Gastrocnemius medialis (tissue), 4 donors: ENCODE results near the gene P2RY2. TPM values are rescaled to one million over a fixed set of nuclear protein-coding genes. Genes with fewer than 3 reads are reported as not detected.

Experiments
- ATAC-seq, 2 donors: fragments of 150-250 bp; one replicate each; pipeline ENCODE4 v1.9.1; 2016
- DNase-seq, 2 donors: peaks; one replicate each; pipeline ENCODE4 v3.0.0-alpha.2; 2019
- H3K27ac ChIP-seq, 4 donors: fragments of 200-600 bp; sonication (generic); 1 replicate in 1 of 4; 2 replicates in 3 of 4; pipeline ENCODE4 v1.5.1; 2016 to 2018; ENCODE audit warnings: mild to moderate bottlenecking in 2 of 4, moderate library complexity in 1 of 4
- H3K27me3 ChIP-seq, 3 donors: fragments of 200-600 bp; sonication (generic) in 2 of 3; 1 replicate in 1 of 3; 2 replicates in 2 of 3; pipeline versions ENCODE4 v1.5.1 to v1.6.0; 2016 to 2019; ENCODE audit warnings: mild to moderate bottlenecking in 1 of 3, moderate library complexity in 1 of 3
- H3K36me3 ChIP-seq, 2 donors: fragments of 200-600 bp; sonication (generic) in 1 of 2; one replicate each; pipeline ENCODE4 v1.5.1; 2017 to 2018
- H3K4me1 ChIP-seq, 2 donors: fragments of 200-600 bp; sonication (generic) in 1 of 2; one replicate each; pipeline ENCODE4 v1.5.1; 2016 to 2017; ENCODE audit warnings: mild to moderate bottlenecking in 2 of 2
- H3K4me3 ChIP-seq, 4 donors: fragments of 200-600 bp; sonication (generic) in 3 of 4; 1 replicate in 1 of 4; 2 replicates in 3 of 4; pipeline ENCODE4 v1.5.1; 2016 to 2019; ENCODE audit warnings: mild to moderate bottlenecking in 2 of 4
- H3K9me3 ChIP-seq, 3 donors: fragments of 200-600 bp; sonication (generic) in 2 of 3; 1 replicate in 1 of 3; 2 replicates in 2 of 3; pipeline ENCODE4 v1.5.1; 2016 to 2019
- POLR2A ChIP-seq, 2 donors: fragments of 450-650 bp; IDR thresholded peaks; one replicate each; pipeline ENCODE4 v1.6.1; 2017; ENCODE audit warnings: antibody characterized with exemption in 2 of 2, mild to moderate bottlenecking in 2 of 2, moderate library complexity in 2 of 2
- in situ Hi-C, 4 donors: fragments of 200-750 bp; cut with MboI; loops; one replicate each; pipeline versions ENCODE4 v1.15.0 to v1.8.0; 2017; ENCODE audit warnings: low sequenced_read_pairs in 4 of 4
- intact Hi-C: fragments of 100-400 bp; cut with DNase I; formaldehyde crosslinking; loops from one replicate; pipeline ENCODE4 v1.15.1; 2023; ENCODE audit warnings: low total_unique reads
- total RNA-seq, 4 donors: library from RNA; depleted of rRNA; stranded (reverse); fragments of >200 nt; gene quantifications; one replicate each; pipeline versions ENCODE4 v1.1.0 to v1.2.3, GENCODE V29; 2016
- TF ChIP-seq, protein P1 (sequence below), 5 experiments: fragments of 450-650 bp in 3 of 5; fragments of 200-600 bp in 2 of 5; sonication (generic) in 2 of 5; IDR thresholded peaks in 4 of 5; conservative IDR thresholded peaks in 1 of 5; 1 replicate in 4 of 5; 2 replicates in 1 of 5; pipeline ENCODE4 v1.5.1; 2016 to 2019; ENCODE audit warnings: antibody characterized with exemption in 5 of 5, mild to moderate bottlenecking in 3 of 5, moderate library complexity in 3 of 5

Gene P2RY2
- total RNA-seq, 4 donors from 2014 or later: 21.8 to 52.6 (median 44.5) TPM

DNA sequence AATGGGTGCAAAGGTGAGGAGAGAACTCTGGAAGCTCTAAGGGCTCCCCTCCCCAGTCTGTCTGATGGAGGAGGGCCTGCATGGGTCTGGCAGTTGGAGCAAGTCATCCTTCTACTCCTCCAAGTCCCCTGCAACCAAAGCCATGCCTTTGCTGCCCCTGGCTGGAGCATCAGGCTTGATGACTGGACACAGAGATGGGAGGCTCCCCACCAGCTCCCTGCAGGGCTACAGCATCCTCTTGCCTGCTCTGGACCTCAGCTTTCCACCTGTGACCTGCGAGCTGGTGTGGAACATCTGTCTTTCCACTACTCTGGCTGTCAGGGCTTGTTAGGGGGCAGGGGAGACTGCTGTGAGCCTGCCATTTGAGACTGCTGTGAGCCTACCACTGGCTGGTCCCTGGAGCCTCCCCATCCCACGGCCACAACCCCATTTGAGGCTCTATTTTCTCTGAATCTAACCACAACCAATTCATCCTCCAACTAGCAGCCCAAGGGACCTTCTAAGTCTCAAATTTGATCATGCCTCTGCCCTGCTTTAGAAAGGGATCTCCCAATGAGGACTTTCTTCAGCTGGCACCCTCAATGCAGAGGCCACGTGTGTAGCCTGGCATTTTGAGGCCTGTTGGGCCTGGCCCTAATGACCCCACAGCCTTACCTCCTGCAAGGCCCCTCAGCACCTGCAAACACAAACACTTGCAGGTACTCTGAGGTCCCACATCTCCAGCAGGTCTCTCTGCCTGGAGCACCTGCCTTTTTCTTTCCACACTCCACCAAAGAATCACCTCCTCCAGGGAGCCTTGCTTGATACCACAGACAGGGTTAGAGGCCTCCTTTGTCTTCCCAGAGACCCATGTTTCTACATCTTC lies 63.9 kb downstream of the P2RY2 start:
- ATAC-seq (no peak), DNase-seq (no peak)
- TF ChIP-seq, protein P1, sequence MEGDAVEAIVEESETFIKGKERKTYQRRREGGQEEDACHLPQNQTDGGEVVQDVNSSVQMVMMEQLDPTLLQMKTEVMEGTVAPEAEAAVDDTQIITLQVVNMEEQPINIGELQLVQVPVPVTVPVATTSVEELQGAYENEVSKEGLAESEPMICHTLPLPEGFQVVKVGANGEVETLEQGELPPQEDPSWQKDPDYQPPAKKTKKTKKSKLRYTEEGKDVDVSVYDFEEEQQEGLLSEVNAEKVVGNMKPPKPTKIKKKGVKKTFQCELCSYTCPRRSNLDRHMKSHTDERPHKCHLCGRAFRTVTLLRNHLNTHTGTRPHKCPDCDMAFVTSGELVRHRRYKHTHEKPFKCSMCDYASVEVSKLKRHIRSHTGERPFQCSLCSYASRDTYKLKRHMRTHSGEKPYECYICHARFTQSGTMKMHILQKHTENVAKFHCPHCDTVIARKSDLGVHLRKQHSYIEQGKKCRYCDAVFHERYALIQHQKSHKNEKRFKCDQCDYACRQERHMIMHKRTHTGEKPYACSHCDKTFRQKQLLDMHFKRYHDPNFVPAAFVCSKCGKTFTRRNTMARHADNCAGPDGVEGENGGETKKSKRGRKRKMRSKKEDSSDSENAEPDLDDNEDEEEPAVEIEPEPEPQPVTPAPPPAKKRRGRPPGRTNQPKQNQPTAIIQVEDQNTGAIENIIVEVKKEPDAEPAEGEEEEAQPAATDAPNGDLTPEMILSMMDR (IDR thresholded peaks at IDR 0.05 in 4 of 5, conservative IDR thresholded peaks at IDR 0.05 in 1 of 5): no peak
- no peak for TF ChIP-seq POLR2A (IDR thresholded peaks at IDR 0.05)
- intact Hi-C loops: no loop called here
- H3K27ac ChIP-seq: no peak overlapping the region
- no peaks in the 10 kb centered on the region for H3K27me3 ChIP-seq
- no peak overlapping the region for H3K4me3 ChIP-seq
- H3K36me3 ChIP-seq: no peaks in the 10 kb centered on the region
- no peaks in the 10 kb centered on the region for H3K9me3 ChIP-seq
- H3K4me1 ChIP-seq: no peaks in the 10 kb centered on the region
- in situ Hi-C loops: loop anchor here (25.0 kb wide), 1 partner anchor 445 kb away; no protein-coding TSS in a partner anchor

DNA sequence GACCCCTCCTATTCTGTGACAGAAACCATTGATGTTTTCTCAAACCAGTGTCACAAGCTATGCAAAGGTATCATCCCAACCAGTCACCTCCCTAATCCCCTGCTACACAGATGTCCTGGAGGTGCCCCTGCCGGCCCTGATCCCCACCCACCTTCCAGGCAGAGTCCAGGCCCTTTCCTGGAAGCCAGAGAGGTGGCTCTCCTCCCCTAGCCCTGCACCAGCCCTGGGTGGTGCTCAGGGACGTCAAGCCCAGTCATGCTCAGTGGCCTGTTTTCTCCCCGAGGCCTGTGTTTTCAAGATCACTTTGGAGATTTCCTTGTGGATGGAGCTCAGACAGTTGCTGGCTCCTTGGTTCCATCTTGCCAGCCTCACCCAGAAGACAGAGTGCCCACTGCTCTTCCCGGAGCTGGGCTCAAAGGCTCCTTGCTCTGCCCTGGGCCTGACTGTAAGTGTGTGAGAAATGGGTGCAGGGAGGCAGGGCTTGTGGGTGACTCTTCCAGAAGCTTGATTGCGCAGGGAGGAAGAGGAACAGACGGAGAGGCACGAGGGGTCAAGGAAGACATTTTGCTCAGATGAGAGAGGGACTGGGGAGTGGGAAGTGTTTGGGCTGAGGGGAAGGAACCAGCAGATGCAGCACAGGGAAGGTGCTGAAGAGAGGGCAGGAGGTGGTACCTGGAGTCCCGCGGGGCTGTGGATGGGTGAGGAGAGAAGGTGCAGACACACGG lies 65.4 kb downstream of the P2RY2 start:
- no peak overlapping the region for H3K4me3 ChIP-seq
- in situ Hi-C loops: loop anchor here (25.0 kb wide), 1 partner anchor 446 kb away; no protein-coding TSS in a partner anchor
- no peak for TF ChIP-seq POLR2A (IDR thresholded peaks at IDR 0.05)
- TF ChIP-seq, protein P1 (IDR thresholded peaks at IDR 0.05 in 4 of 5, conservative IDR thresholded peaks at IDR 0.05 in 1 of 5): no peak
- no peaks in the 10 kb centered on the region for H3K4me1 ChIP-seq
- H3K9me3 ChIP-seq: no peaks in the 10 kb centered on the region
- H3K27me3 ChIP-seq: no peaks in the 10 kb centered on the region
- ATAC-seq (no peak), DNase-seq (no peak)
- H3K27ac ChIP-seq: no peak overlapping the region
- H3K36me3 ChIP-seq: no peaks in the 10 kb centered on the region
- intact Hi-C loops: no loop called here

DNA sequence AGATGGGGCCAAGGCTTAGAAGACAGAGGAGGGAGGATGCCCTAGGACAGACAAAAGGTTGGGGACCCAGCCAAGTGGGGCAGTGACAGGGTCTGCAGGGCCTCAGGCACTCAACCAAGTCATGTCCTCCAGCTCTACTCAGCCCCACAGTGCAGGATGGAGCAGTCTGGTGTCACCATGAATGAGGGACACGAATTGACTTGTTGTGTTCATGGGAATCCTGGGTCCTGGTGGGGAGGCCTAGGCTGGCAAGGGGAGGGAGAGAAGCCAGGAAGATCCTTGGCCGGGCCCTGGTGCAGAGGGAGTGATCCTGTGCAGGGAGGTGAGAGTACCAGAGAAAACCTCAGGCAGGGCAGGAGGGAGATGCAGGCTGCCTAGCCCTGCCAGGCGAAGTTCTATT lies 66.0 kb downstream of the P2RY2 start:
- Histone ChIP-seq H3K27ac (no peak overlapping the region), H3K4me3 (no peak overlapping the region), H3K4me1 (peaks cover under 1 to 2% of the 10 kb centered on the region in 2 donors), H3K36me3 (no peaks in the 10 kb centered on the region), H3K27me3 (no peaks in the 10 kb centered on the region), H3K9me3 (no peaks in the 10 kb centered on the region)
- no peak for ATAC-seq
- no peak for TF ChIP-seq POLR2A (IDR thresholded peaks at IDR 0.05)
- TF ChIP-seq, protein P1 (IDR thresholded peaks at IDR 0.05 in 4 of 5, conservative IDR thresholded peaks at IDR 0.05 in 1 of 5): no peak
- in situ Hi-C loops (loop anchor here (25.0 kb wide), 1 partner anchor 447 kb away; no protein-coding TSS in a partner anchor), intact Hi-C loops (no loop called here)
- no peak for DNase-seq

DNA sequence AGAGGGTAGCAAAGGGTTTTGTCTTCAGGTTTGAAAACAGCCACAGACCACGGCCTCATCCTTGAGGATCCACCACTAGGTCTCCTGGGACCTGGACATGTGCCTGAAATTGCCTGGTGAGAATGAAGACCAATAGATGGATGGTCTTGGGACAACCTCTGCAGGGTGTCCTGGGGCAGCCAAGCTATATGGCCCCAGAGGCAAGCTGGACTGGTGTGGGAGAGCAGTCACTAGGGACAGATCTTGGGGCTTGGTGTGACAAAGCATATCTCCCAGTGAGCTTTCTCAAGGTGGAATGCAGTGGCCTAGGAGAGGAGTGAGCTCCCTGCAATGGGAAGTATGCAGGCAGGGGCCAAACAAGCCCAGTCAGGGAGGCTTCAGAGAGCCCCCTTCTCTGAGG lies 67.6 kb downstream of the P2RY2 start:
- Histone ChIP-seq H3K4me3 (no peak overlapping the region), H3K27ac (no peak overlapping the region), H3K9me3 (no peaks in the 10 kb centered on the region), H3K36me3 (no peaks in the 10 kb centered on the region), H3K4me1 (peaks cover 3 to 5% of the 10 kb centered on the region in 2 donors), H3K27me3 (no peaks in the 10 kb centered on the region)
- no peak for TF ChIP-seq POLR2A (IDR thresholded peaks at IDR 0.05)
- TF ChIP-seq, protein P1 (IDR thresholded peaks at IDR 0.05 in 4 of 5, conservative IDR thresholded peaks at IDR 0.05 in 1 of 5): no peak
- DNase-seq (no peak), ATAC-seq (no peak)
- intact Hi-C loops: no loop called here
- in situ Hi-C loops: loop anchor here (5.0 to 25.0 kb wide), 2 partner anchors 98 to 448 kb away; no protein-coding TSS in a partner anchor

Other genes with a start within 250 kb of the P2RY2 start
- gene FCHSD2, start 76.0 kb upstream of the P2RY2 start, total RNA-seq: 1 to 10 TPM; 5.6 to 10.0 (median 8.0) TPM
- gene P2RY6, start 54.1 kb downstream of the P2RY2 start, total RNA-seq: 1 to 10 TPM in 2 of 4 donors, under 1 TPM in 1, not detected in 1; 0.78 to 2.8 (median 1.1) TPM
- gene ARHGEF17, start 90.0 kb downstream of the P2RY2 start, total RNA-seq: 10 to 100 TPM in 3 of 4 donors, 1 to 10 TPM in 1; 8.9 to 16.9 (median 13.9) TPM
- 10 to 100 TPM; 18.5 to 63.5 (median 36.7) TPM for gene RELT, start 158.1 kb downstream of the P2RY2 start, total RNA-seq